Measurements from ENCODE around the gene RNU5B-1.

RNU5B-1 gene

GRCh38 chr15:65329288-65329983, 25.0 kb downstream of the RNU5B-1 start:
- TF ChIP-seq CTCF (IDR thresholded peaks at IDR 0.05; ENCODE audit: low read depth, low read length) = no peak
- DNase-seq (ENCODE audit: extremely low read depth, low read depth) = no peak

DNA sequence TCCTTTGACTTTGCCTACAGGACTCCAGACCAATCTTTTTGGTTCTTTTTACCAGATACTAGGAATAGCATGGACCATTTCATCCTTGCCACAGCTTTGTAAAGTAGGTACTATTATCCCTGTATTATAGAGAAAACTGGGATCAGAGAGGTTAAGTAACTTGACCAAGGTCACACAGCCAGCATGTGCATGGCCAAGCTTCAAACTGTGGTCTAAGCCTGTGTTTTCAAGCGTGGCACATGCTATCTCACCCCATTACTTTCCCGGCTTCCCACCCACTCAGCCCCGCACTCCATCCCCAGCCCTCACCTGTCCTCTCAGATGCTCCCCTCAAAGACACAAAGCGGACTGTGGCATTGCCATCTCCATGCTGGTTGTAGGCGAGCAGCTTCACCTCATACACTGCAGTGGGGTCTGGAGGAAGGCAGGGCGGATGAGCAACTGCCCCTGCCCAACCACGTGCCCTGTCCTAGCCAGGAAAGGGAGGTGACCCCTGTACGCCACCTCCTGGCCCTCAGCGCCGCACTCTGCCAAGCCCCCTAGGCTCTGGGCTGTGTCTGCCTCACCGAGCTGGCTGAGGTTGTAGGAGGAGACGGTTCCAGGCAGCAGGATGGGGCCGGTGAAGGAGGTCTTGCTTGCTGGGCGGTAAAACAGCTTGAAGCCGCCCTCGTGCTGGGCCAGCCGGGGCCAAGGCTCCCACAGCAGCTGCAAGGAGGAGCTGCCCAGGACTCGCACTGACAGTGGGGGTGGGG, 25.7 kb downstream of the RNU5B-1 start:
- no peak for DNase-seq (ENCODE audit: extremely low read depth, low read depth)
- TF ChIP-seq CTCF (IDR thresholded peaks at IDR 0.05; ENCODE audit: low read depth, low read length) = no peak

DNA sequence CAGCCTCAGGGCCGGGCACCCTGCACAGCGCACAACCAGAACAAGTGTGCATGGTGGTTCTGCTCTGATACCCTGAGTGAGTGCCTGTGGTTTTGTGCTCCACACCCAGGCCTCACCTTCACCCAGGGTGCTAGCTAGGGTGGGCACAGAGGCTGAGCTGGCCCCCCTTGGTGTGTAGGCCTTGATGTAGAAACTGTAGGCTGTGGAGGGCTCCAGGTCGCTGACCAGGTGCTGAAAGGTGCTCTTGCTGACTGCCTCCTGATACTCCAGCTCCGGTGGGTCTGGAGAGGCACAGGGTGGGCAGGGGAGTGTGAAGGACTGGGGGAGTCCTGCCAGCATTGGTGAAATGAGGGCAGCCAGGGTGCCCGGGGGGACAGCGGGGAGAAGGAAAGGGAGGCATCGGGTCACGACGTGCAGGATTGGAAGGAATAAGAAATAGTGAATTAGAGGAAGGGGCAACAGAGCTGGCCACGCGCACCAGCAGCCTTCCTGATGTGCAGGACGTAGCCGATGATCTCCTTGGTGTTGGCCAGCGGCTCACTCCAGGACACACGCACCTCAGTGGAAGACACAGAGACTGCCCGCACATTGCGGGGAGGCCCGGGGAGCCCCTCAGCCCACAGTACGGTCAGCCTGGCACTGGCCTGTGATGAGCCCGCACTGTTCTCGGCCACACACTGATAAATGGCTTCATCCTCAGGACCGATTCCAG, 26.6 kb downstream of the RNU5B-1 start:
- no peak for DNase-seq (ENCODE audit: extremely low read depth, low read depth)
- TF ChIP-seq CTCF (IDR thresholded peaks at IDR 0.05; ENCODE audit: low read depth, low read length) = no peak

- DNase-seq (ENCODE audit: extremely low read depth, low read depth) = no peak
- no peak for TF ChIP-seq CTCF (IDR thresholded peaks at IDR 0.05; ENCODE audit: low read depth, low read length)
Measured at GRCh38 chr15:65331811-65332210, 27.3 kb downstream of the RNU5B-1 start.

GRCh38 chr15:65332391-65333147, 28.1 kb downstream of the RNU5B-1 start:
- no peak for DNase-seq (ENCODE audit: extremely low read depth, low read depth)

More at GRCh38 chr15:65332391-65333147, 28.1 kb downstream of the RNU5B-1 start:
- no peak for TF ChIP-seq CTCF (IDR thresholded peaks at IDR 0.05; ENCODE audit: low read depth, low read length)

Data from AG09319 (cell line).